Renal cortex interstitium (tissue), 11 donors: ENCODE measurements around the gene AHNAK. TPM values are rescaled to one million over a fixed set of nuclear protein-coding genes. Genes with fewer than 3 reads are reported as not detected.
"Not testable (repeated sequence)": the region's sequence is repeated elsewhere in the genome, so short reads cannot be mapped to it uniquely, and the experiment has no call there.

Experiments
- DNase-seq, 11 donors: peaks; one replicate each; pipeline ENCODE4 v3.0.0-alpha.2; 2013; ENCODE audit warnings: low read depth in 9 of 11, low spot score in 4 of 11; ENCODE audit errors: extremely low read depth in 1 of 11
- polyA plus RNA-seq, 3 donors: library from polyadenylated mRNA; unstranded; fragments of 120-200 nt; gene quantifications; one replicate each; pipeline ENCODE4 v1.2.1, GENCODE V29; 2013; ENCODE audit not compliant: insufficient read length in 3 of 3

Gene AHNAK
- polyA plus RNA-seq, 3 donors = 193 to 231 (median 198) TPM

DNA sequence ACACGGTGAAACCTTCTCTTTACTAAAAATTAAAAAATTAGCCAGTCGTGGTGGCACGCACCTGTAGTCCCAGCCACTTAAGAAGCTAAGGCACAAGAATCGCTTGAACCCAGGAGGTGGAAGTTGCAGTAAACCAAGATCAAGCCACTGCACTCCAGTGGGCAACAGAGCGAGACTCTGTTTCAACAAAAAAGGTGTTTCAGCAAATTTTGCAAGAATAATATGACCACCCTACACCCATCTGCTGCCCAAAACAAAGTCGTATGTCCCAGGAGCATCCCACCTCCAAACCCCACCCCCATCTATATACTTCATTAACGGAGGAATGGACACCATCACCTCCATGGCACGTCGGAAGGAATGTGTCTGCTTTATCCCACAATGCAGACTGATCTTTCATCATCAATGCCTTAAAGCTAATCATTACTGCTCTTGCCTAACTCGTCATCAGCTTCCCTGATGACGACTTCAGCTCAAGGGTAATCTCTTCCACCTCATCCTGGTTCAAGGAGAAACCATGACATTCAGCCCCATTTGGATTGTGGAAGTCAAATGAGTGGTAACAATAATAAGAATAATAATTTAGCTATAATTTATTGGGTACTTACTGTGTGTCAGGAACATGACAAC, 93.7 kb downstream of the AHNAK start:
- no peak for DNase-seq

DNA sequence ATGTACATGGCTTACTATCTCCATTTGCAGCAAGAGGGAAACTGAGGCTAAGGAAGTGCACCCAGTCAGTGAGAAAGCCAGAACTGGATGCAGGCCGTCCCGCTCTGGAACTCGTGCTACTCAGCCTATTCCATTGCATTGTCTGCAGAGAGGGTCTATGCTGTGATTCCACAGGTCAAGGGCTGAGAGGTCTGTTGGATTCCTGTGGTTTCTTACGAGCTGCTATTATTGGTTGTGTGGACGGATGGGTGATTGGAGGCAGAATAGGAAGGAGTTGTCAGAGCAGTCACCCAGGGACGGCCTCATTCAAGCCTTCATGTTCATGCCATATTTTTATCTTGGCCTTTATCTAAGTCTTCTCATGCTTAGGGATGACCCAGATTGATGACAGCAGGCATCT, 94.3 kb downstream of the AHNAK start:
- no peak for DNase-seq

GRCh38 chr11:62451241-62451621, 95.4 kb downstream of the AHNAK start:
- no peak for DNase-seq

- DNase-seq = no peak
Measured at GRCh38 chr11:62450543-62451240, 95.9 kb downstream of the AHNAK start.

GRCh38 chr11:62449912-62450311, 96.7 kb downstream of the AHNAK start:
- DNase-seq = not testable (repeated sequence)

DNA sequence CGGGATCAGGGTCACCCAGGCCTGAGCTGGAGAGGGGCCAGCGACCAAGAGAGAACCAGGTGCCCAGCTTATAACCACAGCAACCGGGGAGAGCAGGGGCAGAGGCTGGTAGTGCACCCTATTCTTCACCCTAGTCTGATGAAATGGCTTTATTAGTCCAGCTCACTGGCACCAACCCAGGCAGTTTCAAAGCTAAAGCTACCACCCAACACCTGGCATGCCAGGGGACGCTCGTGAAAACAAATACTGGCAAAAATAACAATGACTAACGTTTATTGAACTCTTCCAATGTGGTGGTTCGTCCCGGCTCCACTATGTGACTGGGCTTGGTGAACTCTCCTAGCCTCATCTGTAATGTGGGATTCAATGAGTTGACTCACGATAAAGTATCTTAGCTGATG, 97.2 kb downstream of the AHNAK start:
- DNase-seq = no peak

- DNase-seq = no peak
Measured at GRCh38 chr11:62446091-62446490, 100.5 kb downstream of the AHNAK start.

GRCh38 chr11:62445314-62445740, 101.3 kb downstream of the AHNAK start:
- DNase-seq = peak in 2 of 11 donors; percentile 34 to 51

DNA sequence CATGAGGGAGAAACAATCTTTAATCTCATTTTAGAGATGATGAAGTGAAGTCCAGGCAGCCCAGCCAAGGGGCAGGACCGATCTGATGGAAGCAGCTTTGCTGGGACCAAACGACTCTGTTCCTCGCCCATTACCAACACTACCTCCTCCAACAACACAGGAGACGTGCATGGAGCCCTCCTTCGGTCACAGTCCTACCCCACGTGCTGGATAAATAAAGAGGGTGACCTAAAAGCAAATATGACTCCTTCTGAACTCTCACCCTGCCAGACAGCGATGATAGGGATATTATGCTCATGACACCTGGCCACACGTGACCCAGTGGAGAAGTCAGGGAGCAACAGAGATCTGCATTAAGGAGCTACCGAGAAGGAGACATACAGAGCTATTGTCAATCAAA, 101.8 kb downstream of the AHNAK start:
- DNase-seq = no peak

- no peak for DNase-seq
Measured at GRCh38 chr11:62444236-62444833, 102.3 kb downstream of the AHNAK start.

- DNase-seq = no peak
Measured at GRCh38 chr11:62443390-62444235, 103.0 kb downstream of the AHNAK start.

- no peak for DNase-seq
Measured at GRCh38 chr11:62439785-62440602, 106.6 kb downstream of the AHNAK start.

DNA sequence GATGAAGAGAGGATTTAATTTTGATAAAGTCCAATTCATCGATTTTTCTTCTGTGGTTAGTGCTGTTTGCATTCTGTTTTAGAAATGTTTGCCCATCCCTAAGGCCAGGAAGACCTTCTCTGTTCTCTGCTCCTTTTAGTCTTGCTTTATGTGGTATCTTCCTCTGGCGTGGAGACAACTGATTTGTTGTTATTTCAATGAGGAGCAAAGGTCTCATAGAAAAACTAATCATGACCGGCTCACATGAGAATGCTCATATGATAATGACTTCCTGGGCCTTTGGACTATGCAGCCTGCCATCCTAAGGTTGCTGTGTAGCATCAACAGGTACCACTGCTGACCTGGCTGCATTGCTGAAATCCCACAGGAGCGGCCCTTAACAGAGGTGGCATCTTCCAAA, 108.0 kb downstream of the AHNAK start:
- no peak for DNase-seq

DNA sequence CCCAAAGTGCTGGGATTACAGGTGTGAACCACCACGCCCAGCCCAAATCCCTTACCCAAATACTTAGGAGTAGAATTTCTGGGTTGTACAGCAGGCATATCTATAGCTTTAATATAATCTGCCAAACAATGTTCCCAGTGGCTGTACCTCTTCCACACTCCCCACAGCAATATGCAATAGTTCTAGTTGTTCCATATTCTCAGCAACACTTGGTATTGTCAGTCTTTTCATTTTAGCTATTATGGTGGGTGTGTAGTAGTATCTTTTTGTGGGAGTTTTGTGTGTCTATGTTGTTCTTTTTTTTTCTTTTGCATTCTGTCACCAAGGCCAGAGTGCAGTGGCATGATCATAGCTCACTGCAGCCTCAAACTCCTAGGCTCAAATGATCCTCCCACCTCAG, 109.0 kb downstream of the AHNAK start:
- DNase-seq = no peak

- DNase-seq = no peak
Measured at GRCh38 chr11:62435846-62436660, 110.6 kb downstream of the AHNAK start.

DNA sequence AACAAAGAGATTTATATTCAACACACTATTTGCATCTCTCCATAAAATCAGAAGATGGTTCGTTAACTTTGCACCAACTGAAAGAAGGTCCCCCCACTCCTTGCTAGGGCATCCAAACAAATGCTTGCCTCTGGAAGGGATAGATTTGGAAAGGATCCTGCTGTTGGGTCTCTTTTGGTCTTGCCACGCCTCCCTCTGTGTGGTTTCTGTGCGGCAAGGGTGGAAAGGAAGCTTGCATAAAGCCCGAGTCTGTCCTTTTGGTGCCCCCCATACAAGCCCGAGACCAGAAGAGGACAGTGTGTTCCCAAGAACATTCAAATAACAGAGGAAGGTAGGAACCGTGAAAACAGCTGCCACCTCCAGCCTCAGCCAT, 112.7 kb downstream of the AHNAK start:
- no peak for DNase-seq

DNA sequence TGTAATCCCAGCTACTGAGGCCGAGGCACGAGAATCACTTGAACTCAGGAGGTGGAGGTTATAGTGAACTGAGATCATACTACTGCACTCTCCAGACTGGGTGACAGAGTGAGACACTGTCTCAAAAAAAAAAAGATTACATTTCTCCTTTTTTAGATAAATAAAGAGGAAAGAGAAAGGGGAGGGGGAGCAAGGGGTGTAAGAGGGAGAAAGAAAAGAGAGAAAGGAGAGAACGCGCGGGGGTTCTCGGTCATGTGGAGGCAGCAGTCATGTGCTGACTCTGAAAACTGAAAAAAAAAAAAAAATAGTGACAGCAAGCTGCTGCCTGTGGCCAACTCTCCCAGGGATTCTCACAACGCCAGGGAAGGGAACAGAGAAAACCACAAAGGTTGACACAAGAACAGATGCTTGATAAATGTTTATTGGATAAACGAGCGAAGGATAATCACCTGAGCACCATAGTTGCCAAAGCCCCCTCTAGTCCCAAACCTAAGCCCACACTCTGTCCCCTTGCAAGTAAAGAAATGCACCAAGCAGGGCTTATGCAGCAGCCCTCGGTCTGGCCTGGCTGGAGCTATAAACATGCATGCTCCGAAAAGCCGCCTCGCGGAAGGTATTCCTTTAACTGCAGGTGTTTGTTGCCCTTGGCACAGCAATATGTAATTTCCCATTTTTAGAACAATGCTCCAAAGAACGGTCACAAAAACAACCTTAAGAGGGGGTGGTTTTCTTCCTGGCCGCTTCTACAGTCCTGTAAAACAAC, 113.3 kb downstream of the AHNAK start:
- no peak for DNase-seq
